ENCODE results near the gene TMEM174.
"Not testable (repeated sequence)": the region's sequence is repeated elsewhere in the genome, so short reads cannot be mapped to it uniquely, and the experiment has no call there.

TMEM174 gene

DNA sequence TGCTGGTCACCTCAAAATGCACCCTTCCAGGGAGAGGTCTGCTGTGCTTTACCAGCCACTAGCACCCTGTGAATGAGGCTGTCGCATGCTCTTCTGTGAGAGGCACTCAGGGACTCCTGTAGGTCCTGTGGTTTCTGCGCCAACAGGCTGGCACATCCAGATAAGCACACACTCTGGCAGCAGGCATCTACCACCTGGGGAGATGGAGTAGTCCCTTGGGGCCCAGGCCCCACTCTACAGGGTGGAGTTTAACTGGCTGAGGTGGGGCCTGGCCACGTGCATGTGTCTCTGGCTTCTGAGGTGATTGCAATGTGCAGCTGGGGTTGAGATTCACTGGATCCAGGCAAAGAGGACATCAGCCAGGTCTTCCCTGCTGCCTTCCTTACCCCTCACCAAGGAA lies 32.3 kb downstream of the TMEM174 start:
- peak overlapping the region; percentile 21 for H3K4me2 ChIP-seq (ENCODE audit: low read depth, low read length, poor library complexity, severe bottlenecking)
- no peaks in the 10 kb centered on the region for H3K9me3 ChIP-seq (ENCODE audit: insufficient read depth, low read depth, low read length)
- no peaks in the 10 kb centered on the region for H3F3A ChIP-seq (ENCODE audit: low read depth)
- H3K36me3 ChIP-seq (ENCODE audit: insufficient read depth, low read length): no peaks in the 10 kb centered on the region
- H3K9me2 ChIP-seq (replicated peaks; ENCODE audit: low read depth, low read length): no peaks in the 10 kb centered on the region
- H4K20me1 ChIP-seq (ENCODE audit: insufficient read depth, low read length, poor library complexity, severe bottlenecking): no peaks in the 10 kb centered on the region
- no peak for TF ChIP-seq EZH2phosphoT487 (IDR thresholded peaks at IDR 0.05; ENCODE audit: borderline replicate concordance)
- TF ChIP-seq, protein P1, sequence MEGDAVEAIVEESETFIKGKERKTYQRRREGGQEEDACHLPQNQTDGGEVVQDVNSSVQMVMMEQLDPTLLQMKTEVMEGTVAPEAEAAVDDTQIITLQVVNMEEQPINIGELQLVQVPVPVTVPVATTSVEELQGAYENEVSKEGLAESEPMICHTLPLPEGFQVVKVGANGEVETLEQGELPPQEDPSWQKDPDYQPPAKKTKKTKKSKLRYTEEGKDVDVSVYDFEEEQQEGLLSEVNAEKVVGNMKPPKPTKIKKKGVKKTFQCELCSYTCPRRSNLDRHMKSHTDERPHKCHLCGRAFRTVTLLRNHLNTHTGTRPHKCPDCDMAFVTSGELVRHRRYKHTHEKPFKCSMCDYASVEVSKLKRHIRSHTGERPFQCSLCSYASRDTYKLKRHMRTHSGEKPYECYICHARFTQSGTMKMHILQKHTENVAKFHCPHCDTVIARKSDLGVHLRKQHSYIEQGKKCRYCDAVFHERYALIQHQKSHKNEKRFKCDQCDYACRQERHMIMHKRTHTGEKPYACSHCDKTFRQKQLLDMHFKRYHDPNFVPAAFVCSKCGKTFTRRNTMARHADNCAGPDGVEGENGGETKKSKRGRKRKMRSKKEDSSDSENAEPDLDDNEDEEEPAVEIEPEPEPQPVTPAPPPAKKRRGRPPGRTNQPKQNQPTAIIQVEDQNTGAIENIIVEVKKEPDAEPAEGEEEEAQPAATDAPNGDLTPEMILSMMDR (conservative IDR thresholded peaks at IDR 0.05; ENCODE audit: low read length): no peak
- peaks cover 7% of the 10 kb centered on the region for H3K4me1 ChIP-seq (ENCODE audit: insufficient read depth, low read length, poor library complexity, severe bottlenecking)
- no peak overlapping the region for H2AFZ ChIP-seq (ENCODE audit: low read length)
- H3K4me3 ChIP-seq (ENCODE audit: low read length, poor library complexity, severe bottlenecking): no peak overlapping the region
- H3K27me3 ChIP-seq (ENCODE audit: insufficient read depth, low read length, poor library complexity, severe bottlenecking): no peaks in the 10 kb centered on the region
- no peaks in the 10 kb centered on the region for H3K79me2 ChIP-seq (ENCODE audit: insufficient read depth, low read length)
- no peak overlapping the region for H3K9ac ChIP-seq (ENCODE audit: low read depth, low read length, poor library complexity, severe bottlenecking)

DNA sequence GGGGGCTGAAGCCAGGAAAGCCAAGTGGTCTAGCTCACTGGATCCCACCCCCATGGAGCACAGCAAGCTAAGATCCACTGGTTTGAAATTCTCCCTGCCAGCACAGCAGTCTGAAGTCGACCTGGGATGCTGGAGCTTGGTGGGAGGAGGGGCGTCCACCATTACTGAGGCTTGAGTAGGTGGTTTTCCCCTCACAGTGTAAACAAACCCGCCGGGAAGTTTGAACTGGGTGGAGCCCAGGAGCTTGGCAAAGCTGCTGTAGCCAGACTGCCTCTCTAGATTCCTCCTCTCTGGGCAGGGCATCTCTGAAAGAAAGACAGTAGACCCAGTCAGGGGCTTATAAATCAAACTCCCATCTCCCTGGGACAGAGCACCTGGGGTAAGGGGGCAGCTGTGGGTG lies 34.2 kb downstream of the TMEM174 start:
- H3K9me3 ChIP-seq (ENCODE audit: insufficient read depth, low read depth, low read length); H3K4me2 ChIP-seq (ENCODE audit: low read depth, low read length, poor library complexity, severe bottlenecking); H3K79me2 ChIP-seq (ENCODE audit: insufficient read depth, low read length); H3K9me2 ChIP-seq (replicated peaks; ENCODE audit: low read depth, low read length); H3F3A ChIP-seq (ENCODE audit: low read depth); H3K9ac ChIP-seq (ENCODE audit: low read depth, low read length, poor library complexity, severe bottlenecking); H4K20me1 ChIP-seq (ENCODE audit: insufficient read depth, low read length, poor library complexity, severe bottlenecking); H3K36me3 ChIP-seq (ENCODE audit: insufficient read depth, low read length); H2AFZ ChIP-seq (ENCODE audit: low read length); H3K4me1 ChIP-seq (ENCODE audit: insufficient read depth, low read length, poor library complexity, severe bottlenecking); H3K4me3 ChIP-seq (ENCODE audit: low read length, poor library complexity, severe bottlenecking); H3K27me3 ChIP-seq (ENCODE audit: insufficient read depth, low read length, poor library complexity, severe bottlenecking): not testable (repeated sequence)

DNA sequence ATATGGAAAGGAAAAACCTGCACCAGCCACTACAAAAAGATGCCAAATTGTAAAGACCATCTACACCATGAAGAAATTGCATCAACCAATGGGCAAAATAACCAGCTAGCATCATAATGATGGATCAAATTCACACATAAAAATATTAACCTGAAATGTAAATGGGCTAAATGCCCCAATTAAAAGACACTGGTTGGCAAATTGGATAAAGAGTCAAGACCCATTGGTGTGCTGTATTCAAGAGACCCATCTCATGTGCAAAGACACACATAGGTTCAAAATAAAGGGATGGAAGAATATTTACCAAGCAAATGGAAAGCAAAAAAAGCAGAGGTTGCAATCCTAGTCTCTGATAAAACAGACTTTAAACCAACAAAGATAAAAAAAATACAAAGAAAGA lies 36.1 kb downstream of the TMEM174 start:
- not testable (repeated sequence) for H2AFZ ChIP-seq (ENCODE audit: low read length); H3K4me2 ChIP-seq (ENCODE audit: low read depth, low read length, poor library complexity, severe bottlenecking); H3K4me3 ChIP-seq (ENCODE audit: low read length, poor library complexity, severe bottlenecking); H3K36me3 ChIP-seq (ENCODE audit: insufficient read depth, low read length); H3F3A ChIP-seq (ENCODE audit: low read depth); H4K20me1 ChIP-seq (ENCODE audit: insufficient read depth, low read length, poor library complexity, severe bottlenecking); H3K27me3 ChIP-seq (ENCODE audit: insufficient read depth, low read length, poor library complexity, severe bottlenecking); H3K9me3 ChIP-seq (ENCODE audit: insufficient read depth, low read depth, low read length); H3K9ac ChIP-seq (ENCODE audit: low read depth, low read length, poor library complexity, severe bottlenecking); H3K4me1 ChIP-seq (ENCODE audit: insufficient read depth, low read length, poor library complexity, severe bottlenecking); H3K79me2 ChIP-seq (ENCODE audit: insufficient read depth, low read length); H3K9me2 ChIP-seq (replicated peaks; ENCODE audit: low read depth, low read length)

DNA sequence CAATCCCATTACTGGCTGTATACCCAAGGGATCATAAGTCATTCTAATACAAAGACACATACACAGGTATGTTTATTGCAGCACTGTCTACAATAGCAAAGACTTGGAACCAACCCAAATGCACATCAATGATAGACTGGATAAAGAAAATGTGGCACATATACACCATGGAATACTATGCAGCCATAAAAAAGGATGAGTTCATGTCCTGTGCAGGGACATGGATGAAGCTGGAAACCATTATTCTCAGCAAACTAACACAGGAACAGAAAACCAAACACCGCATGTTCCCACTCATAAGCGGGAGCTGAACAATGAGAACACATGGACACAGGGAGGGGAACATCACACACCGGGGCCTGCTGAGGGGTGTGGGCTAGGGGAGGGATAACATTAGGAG lies 39.7 kb downstream of the TMEM174 start:
- H3F3A ChIP-seq (ENCODE audit: low read depth); H3K4me1 ChIP-seq (ENCODE audit: insufficient read depth, low read length, poor library complexity, severe bottlenecking); H3K9me2 ChIP-seq (replicated peaks; ENCODE audit: low read depth, low read length); H3K27me3 ChIP-seq (ENCODE audit: insufficient read depth, low read length, poor library complexity, severe bottlenecking); H2AFZ ChIP-seq (ENCODE audit: low read length); H4K20me1 ChIP-seq (ENCODE audit: insufficient read depth, low read length, poor library complexity, severe bottlenecking); H3K9me3 ChIP-seq (ENCODE audit: insufficient read depth, low read depth, low read length); H3K4me3 ChIP-seq (ENCODE audit: low read length, poor library complexity, severe bottlenecking); H3K79me2 ChIP-seq (ENCODE audit: insufficient read depth, low read length); H3K9ac ChIP-seq (ENCODE audit: low read depth, low read length, poor library complexity, severe bottlenecking); H3K4me2 ChIP-seq (ENCODE audit: low read depth, low read length, poor library complexity, severe bottlenecking); H3K36me3 ChIP-seq (ENCODE audit: insufficient read depth, low read length): not testable (repeated sequence)

DNA sequence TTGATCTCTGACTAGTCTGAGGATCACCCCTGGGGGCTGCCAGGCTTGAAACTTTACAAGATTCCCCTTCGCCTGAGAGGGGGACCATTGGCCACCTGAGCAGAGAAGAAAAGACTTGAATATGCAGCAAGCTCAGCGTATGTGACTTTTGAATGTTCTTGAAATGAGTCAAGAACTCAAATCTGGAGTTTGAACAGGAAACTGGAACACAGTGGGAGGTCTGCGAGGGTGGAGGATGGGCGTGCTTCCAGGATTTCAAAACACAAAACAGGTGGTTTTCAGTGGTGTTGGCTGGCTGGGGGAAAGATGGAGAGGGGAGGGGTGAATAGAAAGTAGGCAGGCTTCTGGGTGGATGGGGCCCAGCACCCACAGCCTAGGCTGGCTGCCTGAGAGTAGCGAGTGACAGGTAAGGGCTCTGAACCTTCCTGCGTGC lies 40.6 kb downstream of the TMEM174 start:
- no peak overlapping the region for H2AFZ ChIP-seq (ENCODE audit: low read length)
- H3K9me3 ChIP-seq (ENCODE audit: insufficient read depth, low read depth, low read length): no peaks in the 10 kb centered on the region
- H3K9me2 ChIP-seq (replicated peaks; ENCODE audit: low read depth, low read length): no peaks in the 10 kb centered on the region
- H3K79me2 ChIP-seq (ENCODE audit: insufficient read depth, low read length): no peaks in the 10 kb centered on the region
- no peaks in the 10 kb centered on the region for H3K36me3 ChIP-seq (ENCODE audit: insufficient read depth, low read length)
- H3K4me3 ChIP-seq (ENCODE audit: low read length, poor library complexity, severe bottlenecking): no peak overlapping the region
- TF ChIP-seq, protein P1 (conservative IDR thresholded peaks at IDR 0.05; ENCODE audit: low read length): no peak
- TF ChIP-seq EZH2phosphoT487 (IDR thresholded peaks at IDR 0.05; ENCODE audit: borderline replicate concordance): no peak
- no peaks in the 10 kb centered on the region for H3F3A ChIP-seq (ENCODE audit: low read depth)
- H3K4me2 ChIP-seq (ENCODE audit: low read depth, low read length, poor library complexity, severe bottlenecking): no peak overlapping the region
- H3K9ac ChIP-seq (ENCODE audit: low read depth, low read length, poor library complexity, severe bottlenecking): no peak overlapping the region
- H4K20me1 ChIP-seq (ENCODE audit: insufficient read depth, low read length, poor library complexity, severe bottlenecking): no peaks in the 10 kb centered on the region
- H3K4me1 ChIP-seq (ENCODE audit: insufficient read depth, low read length, poor library complexity, severe bottlenecking): no peaks in the 10 kb centered on the region
- H3K27me3 ChIP-seq (ENCODE audit: insufficient read depth, low read length, poor library complexity, severe bottlenecking): no peaks in the 10 kb centered on the region
